Measurements from ENCODE around the gene SLC35A2.
"Not testable (repeated sequence)": the region's sequence is repeated elsewhere in the genome, so short reads cannot be mapped to it uniquely, and the experiment has no call there.

Gene SLC35A2

GRCh38 chrX:48902776-48903175, 8.7 kb downstream of the SLC35A2 start:
- no peak for DNase-seq (ENCODE audit: low spot score)

GRCh38 chrX:48902135-48902534, 9.3 kb downstream of the SLC35A2 start:
- DNase-seq (ENCODE audit: low spot score) = no peak

GRCh38 chrX:48901069-48901468, 10.4 kb downstream of the SLC35A2 start:
- no peak for DNase-seq (ENCODE audit: low spot score)

GRCh38 chrX:48899078-48899410, 12.4 kb downstream of the SLC35A2 start:
- DNase-seq (ENCODE audit: low spot score) = no peak

- peak; percentile 91 for DNase-seq (ENCODE audit: low spot score)
These were observed 13.7 kb downstream of the SLC35A2 start, which contains the start of the genes PQBP1 and TIMM17B for GRCh38 chrX:48897625-48898306. PQBP1 (plus strand) TSS chrX:48897930; CDS start chrX:48898510, 580 bp downstream. TIMM17B (minus strand) TSS chrX:48897768; CDS start chrX:48897749, 19 bp downstream.

GRCh38 chrX:48897157-48897624, 14.3 kb downstream of the SLC35A2 start:
- DNase-seq (ENCODE audit: low spot score) = peak; percentile 59

- DNase-seq (ENCODE audit: low spot score) = no peak
These were observed 14.8 kb downstream of the SLC35A2 start for GRCh38 chrX:48896611-48897011.

- DNase-seq (ENCODE audit: low spot score) = no peak
These were observed 16.6 kb downstream of the SLC35A2 start for GRCh38 chrX:48894891-48895290.

- DNase-seq (ENCODE audit: low spot score) = no peak
These were observed 17.7 kb downstream of the SLC35A2 start for GRCh38 chrX:48893556-48894348.

GRCh38 chrX:48892896-48893295, 18.6 kb downstream of the SLC35A2 start:
- DNase-seq (ENCODE audit: low spot score) = no peak

- peak; percentile 80 for DNase-seq (ENCODE audit: low spot score)
These were observed 19.8 kb downstream of the SLC35A2 start for GRCh38 chrX:48891402-48892288.

GRCh38 chrX:48890934-48891401, 20.5 kb downstream of the SLC35A2 start:
- no peak for DNase-seq (ENCODE audit: low spot score)

- DNase-seq (ENCODE audit: low spot score) = no peak
These were observed 21.0 kb downstream of the SLC35A2 start for GRCh38 chrX:48890296-48890925.

- not testable (repeated sequence) for DNase-seq (ENCODE audit: low spot score)
These were observed 24.9 kb downstream of the SLC35A2 start for GRCh38 chrX:48886586-48886985.

GRCh38 chrX:48883729-48884128, 27.7 kb downstream of the SLC35A2 start:
- DNase-seq (ENCODE audit: low spot score) = no peak

GRCh38 chrX:48876944-48877343, 34.5 kb downstream of the SLC35A2 start:
- DNase-seq (ENCODE audit: low spot score) = not testable (repeated sequence)

GRCh38 chrX:48872017-48872416, 39.4 kb downstream of the SLC35A2 start:
- not testable (repeated sequence) for DNase-seq (ENCODE audit: low spot score)

- DNase-seq (ENCODE audit: low spot score) = no peak
These were observed 47.2 kb downstream of the SLC35A2 start for GRCh38 chrX:48864210-48864609.

- DNase-seq (ENCODE audit: low spot score) = peak; percentile 4
These were observed 56.5 kb downstream of the SLC35A2 start for GRCh38 chrX:48854898-48855297.

GRCh38 chrX:48854121-48854804, 57.2 kb downstream of the SLC35A2 start:
- not testable (repeated sequence) for DNase-seq (ENCODE audit: low spot score)

- not testable (repeated sequence) for DNase-seq (ENCODE audit: low spot score)
These were observed 58.0 kb downstream of the SLC35A2 start for GRCh38 chrX:48853494-48853893.

All from CD4-positive, alpha-beta T cell treated with Interleukin-2 at 100 ng/mL for 4 hours (primary cell).